HCT116 (cell line): Measurements from ENCODE around the gene TTC1. TPM values are rescaled to one million over a fixed set of nuclear protein-coding genes. Genes with fewer than 3 reads are reported as not detected.

Experiments used
- ATAC-seq: fragments of 200-7000 bp; cut with Tn5 transposase; 2 replicates; pipeline ENCODE4 v1.9.1; 2020; ENCODE audit warnings: mild to moderate bottlenecking, moderate library complexity
- BruUV-seq: library from RNA; stranded (reverse); fragments of 400-500 nt; replicated peaks from 2 replicates; lab custom pipeline; 2021; lab: Mats Ljungman, UMichigan
- CTCF ChIA-PET: fragments of 300-600 bp; sonication (Branson Sonifier 250); formaldehyde crosslinking; loops from one replicate; lab custom pipeline; 2021; ENCODE audit warnings: antibody characterized with exemption; lab: Charles Lee
- POLR2A ChIA-PET: fragments of 300-600, 350-600 bp; sonication (Branson Sonifier 250); formaldehyde crosslinking; loops from one replicate; lab custom pipeline; 2021; ENCODE audit warnings: antibody characterized with exemption; lab: Charles Lee
- RAD21 ChIA-PET, 2 experiments: fragments of 300-600 bp; sonication (Branson Sonifier 250); formaldehyde crosslinking; loops; one replicate each; lab custom pipeline; 2023; ENCODE audit warnings: low total read pairs in 2 of 2; ENCODE audit not compliant: uncharacterized antibody in 2 of 2, unreplicated experiment in 2 of 2, low non-redundant PET in 1 of 2; lab: Charles Lee
- DNase-seq: peaks from one replicate; pipeline ENCODE4 v3.0.0-alpha.2; 2010; ENCODE audit warnings: low read depth, low spot score
- H2AFZ ChIP-seq: fragments of 200-600 bp; shearing (Covaris generic), sonication (generic); 2 replicates; pipeline ENCODE4 v1.6.1; 2017; ENCODE audit warnings: low read depth, mixed run types, mixed read lengths, antibody characterized with exemption, low read length; ENCODE audit not compliant: poor library complexity, severe bottlenecking
- H3K27ac ChIP-seq: 2 replicates; pipeline ENCODE4 v1.5.1; 2012; ENCODE audit warnings: low read depth, low read length
- H3K27me3 ChIP-seq: fragments of 200-600 bp; sonication (generic); 2 replicates; pipeline ENCODE4 v1.6.1; 2016; ENCODE audit warnings: mixed run types, low read length, mixed read lengths; ENCODE audit not compliant: insufficient read depth
- H3K36me3 ChIP-seq, 2 experiments: fragments of 200-500 bp in 1 of 2; fragments of 200-600 bp in 1 of 2; sonication (Bioruptor generic) in 1 of 2; sonication (generic) in 1 of 2; 2 replicates each; pipeline versions ENCODE4 v1.5.1 to v1.6.1; 2014 to 2016; ENCODE audit warnings: low read length in 2 of 2, inconsistent platforms in 1 of 2, mixed read lengths in 1 of 2, mixed run types in 1 of 2; ENCODE audit not compliant: insufficient read depth in 2 of 2, control insufficient read depth in 1 of 2
- H3K4me1 ChIP-seq, 2 experiments: fragments of 200-600 bp in 1 of 2; sonication (generic) in 1 of 2; 2 replicates each; pipeline versions ENCODE4 v1.5.1 to v1.6.1; 2012 to 2017; ENCODE audit warnings: low read length in 2 of 2, inconsistent platforms in 1 of 2, mild to moderate bottlenecking in 1 of 2, mixed read lengths in 1 of 2, mixed run types in 1 of 2, moderate library complexity in 1 of 2; ENCODE audit not compliant: insufficient read depth in 2 of 2, control insufficient read depth in 1 of 2
- H3K4me2 ChIP-seq: fragments of 200-600 bp; sonication (generic); 2 replicates; pipeline ENCODE4 v1.6.1; 2017; ENCODE audit warnings: mixed run types, low read length, mixed read lengths
- H3K4me3 ChIP-seq, 2 experiments: fragments of 200-600 bp in 1 of 2; sonication (generic) in 1 of 2; replicated peaks in 1 of 2; 2 replicates each; pipeline ENCODE4 v1.5.1; 2011 to 2016; ENCODE audit warnings: low read length in 2 of 2, control low read depth in 1 of 2, low read depth in 1 of 2, mild to moderate bottlenecking in 1 of 2, mixed read lengths in 1 of 2, mixed run types in 1 of 2
- H3K79me2 ChIP-seq: fragments of 200-600 bp; sonication (generic); 2 replicates; pipeline ENCODE4 v1.6.1; 2017; ENCODE audit warnings: mild to moderate bottlenecking, mixed run types, low read length, moderate library complexity, mixed read lengths; ENCODE audit not compliant: insufficient read depth
- H3K9ac ChIP-seq: fragments of 200-600 bp; sonication (generic); 2 replicates; pipeline ENCODE4 v1.6.1; 2016; ENCODE audit warnings: low read length, mixed read lengths
- H3K9me2 ChIP-seq: fragments of 200-600 bp; sonication (generic), shearing (Covaris generic); 2 replicates; pipeline ENCODE4 v1.6.1; 2017; ENCODE audit warnings: mixed run types, mild to moderate bottlenecking, moderate library complexity; ENCODE audit not compliant: insufficient read depth
- H3K9me3 ChIP-seq, 2 experiments: fragments of 200-500 bp in 1 of 2; fragments of 200-600 bp in 1 of 2; sonication (Bioruptor generic) in 1 of 2; sonication (generic) in 1 of 2; 2 replicates each; pipeline ENCODE4 v1.6.1; 2014 to 2017; ENCODE audit warnings: low read length in 2 of 2, mixed read lengths in 2 of 2, inconsistent platforms in 1 of 2, low read depth in 1 of 2, mild to moderate bottlenecking in 1 of 2, mixed run types in 1 of 2, moderate library complexity in 1 of 2; ENCODE audit not compliant: control insufficient read depth in 1 of 2, insufficient read depth in 1 of 2
- H4K20me1 ChIP-seq: fragments of 200-600 bp; sonication (generic), shearing (Covaris generic); 2 replicates; pipeline ENCODE4 v1.6.1; 2017; ENCODE audit warnings: mixed run types, mild to moderate bottlenecking, moderate library complexity; ENCODE audit not compliant: insufficient read depth
- ATF3 ChIP-seq: IDR thresholded peaks from 2 replicates; pipeline ENCODE4 v1.6.1; 2012
- CBX3 ChIP-seq: IDR thresholded peaks from 2 replicates; pipeline ENCODE4 v1.6.1; 2012; ENCODE audit warnings: low read depth
- CEBPB ChIP-seq: IDR thresholded peaks from 2 replicates; pipeline ENCODE4 v1.6.1; 2012; ENCODE audit warnings: low read depth
- CTCF ChIP-seq, 3 experiments: fragments of 200-600 bp in 1 of 3; sonication (generic) in 1 of 3; IDR thresholded peaks in 2 of 3; conservative IDR thresholded peaks in 1 of 3; 2 replicates each; pipeline ENCODE4 v1.5.1; 2012 to 2017; ENCODE audit warnings: low read depth in 2 of 3, low read length in 2 of 3, antibody characterized with exemption in 1 of 3, borderline replicate concordance in 1 of 3, control low read depth in 1 of 3, mild to moderate bottlenecking in 1 of 3, mixed read lengths in 1 of 3, mixed run types in 1 of 3, moderate library complexity in 1 of 3; ENCODE audit not compliant: insufficient read depth in 1 of 3
- EGR1 ChIP-seq: IDR thresholded peaks from 2 replicates; pipeline ENCODE4 v1.6.1; 2012; ENCODE audit warnings: low read depth
- EZH2phosphoT487 ChIP-seq: fragments of 200-600 bp; IDR thresholded peaks from 2 replicates; pipeline ENCODE4 v1.6.1; 2018; ENCODE audit warnings: antibody characterized with exemption, borderline replicate concordance
- FOSL1 ChIP-seq: IDR thresholded peaks from 2 replicates; pipeline ENCODE4 v1.6.1; 2012; ENCODE audit warnings: low read depth
- JUND ChIP-seq: IDR thresholded peaks from 2 replicates; pipeline ENCODE4 v1.6.1; 2012
- MAX ChIP-seq: IDR thresholded peaks from 2 replicates; pipeline ENCODE4 v1.6.1; 2012
- POLR2A ChIP-seq: IDR thresholded peaks from 2 replicates; pipeline ENCODE4 v1.7.0; 2011; ENCODE audit warnings: borderline replicate concordance; ENCODE audit not compliant: insufficient read depth, insufficient read length; ENCODE audit errors: extremely low read depth
- POLR2AphosphoS5 ChIP-seq: IDR thresholded peaks from 2 replicates; pipeline ENCODE4 v1.6.1; 2011; ENCODE audit warnings: mild to moderate bottlenecking, low read depth, low read length, moderate library complexity
- SIN3A ChIP-seq: IDR thresholded peaks from 2 replicates; pipeline ENCODE4 v1.6.1; 2012; ENCODE audit warnings: low read depth
- SP1 ChIP-seq: IDR thresholded peaks from 2 replicates; pipeline ENCODE4 v1.6.1; 2012; ENCODE audit warnings: low read depth
- TCF7L2 ChIP-seq: IDR thresholded peaks from 2 replicates; pipeline ENCODE4 v1.7.0; 2011; ENCODE audit warnings: borderline replicate concordance, inconsistent platforms; ENCODE audit not compliant: insufficient read depth, insufficient read length; ENCODE audit errors: extremely low read depth
- YY1 ChIP-seq: IDR thresholded peaks from 2 replicates; pipeline ENCODE4 v1.6.1; 2011; ENCODE audit warnings: low read length, low read depth, moderate library complexity, mild to moderate bottlenecking; ENCODE audit not compliant: insufficient replicate concordance; ENCODE audit errors: extremely low read depth
- ZBTB33 ChIP-seq: IDR thresholded peaks from 2 replicates; pipeline ENCODE4 v1.6.1; 2011; ENCODE audit warnings: mild to moderate bottlenecking, low read length, moderate library complexity; ENCODE audit not compliant: insufficient replicate concordance; ENCODE audit errors: extremely low read depth
- ZFX ChIP-seq: fragments of 450-650 bp; IDR thresholded peaks from 2 replicates; pipeline ENCODE4 v1.6.1; 2017
- ZNF274 ChIP-seq: fragments of 200-500 bp; sonication (Bioruptor generic); IDR thresholded peaks from 2 replicates; pipeline ENCODE4 v1.6.1; 2014; ENCODE audit warnings: mild to moderate bottlenecking, low read depth, low read length, inconsistent platforms
- intact Hi-C: fragments of 100-400 bp; cut with micrococcal nuclease; formaldehyde crosslinking; loops from 2 replicates; pipeline ENCODE4 v1.10.0; 2022
- total RNA-seq: library from RNA; stranded (reverse); gene quantifications from one replicate; pipeline ENCODE4 v1.2.1, GENCODE V29; 2021; ENCODE audit not compliant: unreplicated experiment

Gene TTC1
- total RNA-seq, 1 experiment from 2014 or later, result 48.1 TPM

GRCh38 chr5:160030631-160031377, 21.9 kb downstream of the TTC1 start:
- Histone ChIP-seq H2AFZ (no peak overlapping the region), H3K4me2 (no peak overlapping the region), H3K9ac (no peak overlapping the region), H3K4me1 (no peaks in the 10 kb centered on the region), H3K36me3 (peaks cover 7 to 13% of the 10 kb centered on the region in 2 experiments), H3K9me2 (no peaks in the 10 kb centered on the region), H3K27ac (no peak overlapping the region), H3K4me3 (no peak overlapping the region), H3K9me3 (no peaks in the 10 kb centered on the region), H3K27me3 (no peaks in the 10 kb centered on the region), H3K79me2 (peaks cover 53% of the 10 kb centered on the region), H4K20me1 (no peaks in the 10 kb centered on the region)
- DNase-seq, result no peak
- ChIA-PET POLR2A (interaction anchor here (0.9 kb wide), 1 partner anchor 50 kb away, joined by 3 read pairs; no protein-coding TSS in a partner anchor), RAD21 (no interaction called here), CTCF (interaction anchor here (1.2 kb wide), 1 partner anchor 9 kb away, joined by 5 read pairs; no protein-coding TSS in a partner anchor)
- TF ChIP-seq CTCF (IDR thresholded peaks at IDR 0.05 in 2 of 3, conservative IDR thresholded peaks at IDR 0.05 in 1 of 3; ENCODE audit: borderline replicate concordance in 1 of 3, insufficient read depth in 1 of 3, low read depth in 2 of 3, low read length in 2 of 3), result no peak
- TF ChIP-seq FOSL1, result no peak
- no peak for TF ChIP-seq ATF3
- TF ChIP-seq CBX3, result no peak
- TF ChIP-seq CEBPB, result no peak
- TF ChIP-seq ZNF274, result no peak
- no peak for TF ChIP-seq JUND
- no peak for TF ChIP-seq SIN3A
- no peak for TF ChIP-seq EZH2phosphoT487
- TF ChIP-seq MAX, result no peak
- no peak for TF ChIP-seq YY1
- TF ChIP-seq POLR2A, result no peak
- TF ChIP-seq POLR2AphosphoS5, result no peak
- TF ChIP-seq EGR1, result no peak
- no peak for TF ChIP-seq ZBTB33
- TF ChIP-seq SP1, result no peak
- no peak for TF ChIP-seq TCF7L2
- TF ChIP-seq ZFX, result no peak
- no TSS peak for BruUV-seq
- ATAC-seq, result no peak
- intact Hi-C loops, result no loop called here
